Peyer's patch (tissue), 4 donors: ENCODE data around the gene BMPR1B. TPM values are rescaled to one million over a fixed set of nuclear protein-coding genes. Genes with fewer than 3 reads are reported as not detected.

ENCODE experiments used
- DNase-seq, 3 donors: peaks; one replicate each; pipeline ENCODE4 v3.0.0-alpha.2; 2017 to 2019
- H3K27ac ChIP-seq, 4 donors: fragments of 200-600 bp; sonication (generic); one replicate each; pipeline ENCODE4 v1.5.1; 2016 to 2019
- H3K27me3 ChIP-seq, 2 donors: fragments of 200-600 bp; sonication (generic); one replicate each; pipeline ENCODE4 v1.5.1; 2019
- H3K36me3 ChIP-seq, 3 donors: fragments of 200-600 bp; sonication (generic); one replicate each; pipeline ENCODE4 v1.5.1; 2016 to 2019
- H3K4me1 ChIP-seq, 4 donors: fragments of 200-600 bp; sonication (generic); one replicate each; pipeline ENCODE4 v1.5.1; 2016 to 2019
- H3K4me3 ChIP-seq, 4 donors: fragments of 200-600 bp; sonication (generic); 1 replicate in 3 of 4; 2 replicates in 1 of 4; pipeline ENCODE4 v1.5.1; 2016 to 2019; ENCODE audit warnings: mild to moderate bottlenecking in 1 of 4
- H3K9me3 ChIP-seq, 4 donors: fragments of 200-600 bp; sonication (generic); one replicate each; pipeline ENCODE4 v1.5.1; 2016 to 2019; ENCODE audit warnings: mild to moderate bottlenecking in 1 of 4
- POLR2A ChIP-seq, 2 donors: fragments of 450-650 bp; IDR thresholded peaks; one replicate each; pipeline ENCODE4 v1.5.1; 2017; ENCODE audit warnings: antibody characterized with exemption in 2 of 2, mild to moderate bottlenecking in 2 of 2, moderate library complexity in 2 of 2
- total RNA-seq, 4 donors: library from RNA; depleted of rRNA; stranded (reverse); fragments of >200 nt; gene quantifications; one replicate each; pipeline ENCODE4 v1.1.0, GENCODE V29; 2016
- TF ChIP-seq, protein P1 (sequence below), 6 experiments: fragments of 450-650 bp in 4 of 6; fragments of 200-600 bp in 2 of 6; sonication (generic) in 1 of 6; IDR thresholded peaks; one replicate each; pipeline ENCODE4 v1.5.1; 2017 to 2019; ENCODE audit warnings: antibody characterized with exemption in 6 of 6, mild to moderate bottlenecking in 3 of 6, moderate library complexity in 1 of 6

The BMPR1B gene
- total RNA-seq, 4 donors from 2014 or later: not detected

DNA sequence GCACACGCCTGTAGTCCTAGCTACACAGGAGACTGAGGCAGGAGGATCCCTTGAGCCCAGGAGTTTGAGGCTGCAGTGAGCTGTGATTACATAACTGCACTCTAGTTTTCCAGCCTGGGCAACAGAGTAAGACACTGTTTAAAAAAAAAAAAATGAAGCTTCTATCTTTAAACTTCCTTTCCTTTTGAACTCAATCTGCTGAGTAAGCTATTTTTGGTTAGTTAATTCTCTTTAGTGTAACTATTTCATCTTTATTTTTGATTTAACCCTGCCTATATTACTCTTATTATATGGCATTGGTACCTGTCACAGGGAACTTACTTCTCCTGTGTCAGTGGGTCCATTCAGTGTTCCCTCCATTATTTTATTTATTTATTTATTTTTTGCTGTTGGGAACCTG, 160.8 kb downstream of the BMPR1B start:
- no peak overlapping the region for H3K4me3 ChIP-seq
- no peaks in the 10 kb centered on the region for H3K4me1 ChIP-seq
- TF ChIP-seq, protein P1, sequence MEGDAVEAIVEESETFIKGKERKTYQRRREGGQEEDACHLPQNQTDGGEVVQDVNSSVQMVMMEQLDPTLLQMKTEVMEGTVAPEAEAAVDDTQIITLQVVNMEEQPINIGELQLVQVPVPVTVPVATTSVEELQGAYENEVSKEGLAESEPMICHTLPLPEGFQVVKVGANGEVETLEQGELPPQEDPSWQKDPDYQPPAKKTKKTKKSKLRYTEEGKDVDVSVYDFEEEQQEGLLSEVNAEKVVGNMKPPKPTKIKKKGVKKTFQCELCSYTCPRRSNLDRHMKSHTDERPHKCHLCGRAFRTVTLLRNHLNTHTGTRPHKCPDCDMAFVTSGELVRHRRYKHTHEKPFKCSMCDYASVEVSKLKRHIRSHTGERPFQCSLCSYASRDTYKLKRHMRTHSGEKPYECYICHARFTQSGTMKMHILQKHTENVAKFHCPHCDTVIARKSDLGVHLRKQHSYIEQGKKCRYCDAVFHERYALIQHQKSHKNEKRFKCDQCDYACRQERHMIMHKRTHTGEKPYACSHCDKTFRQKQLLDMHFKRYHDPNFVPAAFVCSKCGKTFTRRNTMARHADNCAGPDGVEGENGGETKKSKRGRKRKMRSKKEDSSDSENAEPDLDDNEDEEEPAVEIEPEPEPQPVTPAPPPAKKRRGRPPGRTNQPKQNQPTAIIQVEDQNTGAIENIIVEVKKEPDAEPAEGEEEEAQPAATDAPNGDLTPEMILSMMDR (IDR thresholded peaks at IDR 0.05): no peak
- no peak for TF ChIP-seq POLR2A (IDR thresholded peaks at IDR 0.05)
- no peaks in the 10 kb centered on the region for H3K9me3 ChIP-seq
- H3K27me3 ChIP-seq: no peaks in the 10 kb centered on the region
- no peak for DNase-seq
- H3K36me3 ChIP-seq: no peaks in the 10 kb centered on the region
- no peak overlapping the region for H3K27ac ChIP-seq

DNA sequence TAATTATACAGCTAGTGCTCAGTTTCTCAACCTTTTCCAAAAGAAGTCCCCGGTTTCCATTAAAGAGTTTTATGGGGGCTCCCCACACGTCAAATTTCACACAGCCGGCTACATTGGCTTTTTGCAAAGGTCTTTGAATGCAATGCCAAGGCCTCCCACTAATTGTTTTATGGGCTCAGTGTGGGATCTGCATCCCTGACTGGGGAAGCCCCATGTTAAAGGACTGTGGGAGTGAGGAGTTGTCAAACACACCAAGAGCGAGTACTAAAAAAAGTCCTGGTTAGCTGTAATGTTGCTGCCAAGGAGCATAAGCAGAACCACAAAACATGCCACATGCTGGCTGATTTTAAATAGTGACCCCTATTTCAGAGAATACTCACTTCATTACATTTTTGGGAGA, 162.6 kb downstream of the BMPR1B start:
- no peaks in the 10 kb centered on the region for H3K9me3 ChIP-seq
- H3K36me3 ChIP-seq: no peaks in the 10 kb centered on the region
- DNase-seq: no peak
- no peak overlapping the region for H3K27ac ChIP-seq
- no peaks in the 10 kb centered on the region for H3K27me3 ChIP-seq
- TF ChIP-seq, protein P1 (IDR thresholded peaks at IDR 0.05): no peak
- H3K4me1 ChIP-seq: no peaks in the 10 kb centered on the region
- H3K4me3 ChIP-seq: no peak overlapping the region

DNA sequence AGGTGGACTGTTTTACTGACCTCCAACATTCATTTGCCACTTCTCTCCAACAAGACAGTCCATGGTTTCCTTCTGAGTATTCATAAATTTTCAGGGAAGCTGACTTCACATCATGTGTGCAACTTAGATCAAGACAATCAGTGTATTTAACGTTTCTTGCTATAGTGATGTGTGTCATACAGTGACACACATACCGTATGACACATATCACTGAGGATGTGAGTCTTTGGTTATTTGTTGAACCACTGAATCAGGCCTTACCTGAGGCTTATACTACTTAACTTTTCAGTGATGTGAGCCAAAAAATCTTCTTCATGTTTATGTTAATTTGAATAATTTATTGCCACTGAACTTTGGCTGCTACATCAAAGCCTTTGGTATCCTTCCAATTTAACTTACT, 166.8 kb downstream of the BMPR1B start:
- DNase-seq: no peak
- TF ChIP-seq POLR2A (IDR thresholded peaks at IDR 0.05): no peak
- TF ChIP-seq, protein P1 (IDR thresholded peaks at IDR 0.05): no peak
- H3K27me3 ChIP-seq: no peaks in the 10 kb centered on the region

DNA sequence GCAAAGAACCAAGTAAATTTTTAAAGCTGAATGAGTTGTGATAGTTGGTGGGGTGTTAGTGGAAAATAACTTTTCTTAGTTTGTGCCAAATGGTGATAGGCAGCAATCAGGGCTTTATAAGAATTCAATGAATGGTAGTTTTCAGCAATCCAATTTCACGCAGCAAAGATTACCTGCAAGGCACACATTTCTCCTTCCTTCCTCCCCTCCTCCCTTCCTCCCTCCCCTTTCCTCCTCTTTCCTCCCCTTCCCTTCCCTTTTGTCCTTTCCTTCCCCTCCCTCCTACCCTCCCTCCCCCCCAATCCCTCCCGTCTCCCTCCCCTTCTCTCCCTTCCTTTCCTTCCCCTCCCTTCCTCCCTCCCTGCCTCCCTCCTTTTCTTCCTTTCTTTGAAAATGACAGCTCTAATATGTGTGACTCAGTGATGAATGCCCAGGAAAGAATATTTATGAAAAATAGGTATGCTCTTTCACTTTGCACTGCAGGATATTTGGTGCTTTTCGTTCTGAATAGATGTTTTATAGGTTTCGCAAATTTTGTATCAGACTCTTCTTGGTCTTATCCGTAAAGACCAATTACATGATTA, 168.1 kb downstream of the BMPR1B start:
- Histone ChIP-seq H3K36me3 (no peaks in the 10 kb centered on the region), H3K27ac (no peak overlapping the region), H3K4me1 (no peaks in the 10 kb centered on the region), H3K4me3 (no peak overlapping the region), H3K27me3 (no peaks in the 10 kb centered on the region), H3K9me3 (no peaks in the 10 kb centered on the region)
- DNase-seq: no peak
- TF ChIP-seq POLR2A (IDR thresholded peaks at IDR 0.05): no peak
- TF ChIP-seq, protein P1 (IDR thresholded peaks at IDR 0.05): no peak

More for the DNA sequence above, 166.8 kb downstream of the BMPR1B start:
- Histone ChIP-seq H3K27ac (no peak overlapping the region), H3K9me3 (no peaks in the 10 kb centered on the region), H3K4me3 (no peak overlapping the region), H3K36me3 (no peaks in the 10 kb centered on the region), H3K4me1 (no peaks in the 10 kb centered on the region)

DNA sequence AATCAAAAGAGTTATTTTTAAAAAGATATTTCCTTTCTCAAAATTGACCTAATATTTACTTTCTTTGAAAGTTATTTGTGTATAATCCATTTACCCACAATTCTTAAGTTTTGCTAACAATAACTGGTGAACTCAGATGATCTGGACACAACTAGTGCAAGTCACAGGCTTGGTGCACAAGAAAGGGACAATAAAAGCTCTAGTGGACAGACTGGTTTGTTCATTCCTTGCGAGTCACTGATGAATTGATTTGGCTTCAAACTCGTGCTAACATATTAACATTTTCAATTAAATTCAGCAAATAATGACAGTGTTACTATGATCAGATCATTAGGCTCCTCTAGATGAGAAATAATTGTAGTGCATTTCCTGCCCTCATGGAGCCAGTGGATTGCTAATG, 169.2 kb downstream of the BMPR1B start:
- H3K4me1 ChIP-seq: no peaks in the 10 kb centered on the region
- TF ChIP-seq, protein P1 (IDR thresholded peaks at IDR 0.05): no peak
- TF ChIP-seq POLR2A (IDR thresholded peaks at IDR 0.05): no peak
- no peak overlapping the region for H3K27ac ChIP-seq
- no peaks in the 10 kb centered on the region for H3K36me3 ChIP-seq
- H3K4me3 ChIP-seq: no peak overlapping the region
- DNase-seq: no peak
- no peaks in the 10 kb centered on the region for H3K9me3 ChIP-seq
- no peaks in the 10 kb centered on the region for H3K27me3 ChIP-seq

DNA sequence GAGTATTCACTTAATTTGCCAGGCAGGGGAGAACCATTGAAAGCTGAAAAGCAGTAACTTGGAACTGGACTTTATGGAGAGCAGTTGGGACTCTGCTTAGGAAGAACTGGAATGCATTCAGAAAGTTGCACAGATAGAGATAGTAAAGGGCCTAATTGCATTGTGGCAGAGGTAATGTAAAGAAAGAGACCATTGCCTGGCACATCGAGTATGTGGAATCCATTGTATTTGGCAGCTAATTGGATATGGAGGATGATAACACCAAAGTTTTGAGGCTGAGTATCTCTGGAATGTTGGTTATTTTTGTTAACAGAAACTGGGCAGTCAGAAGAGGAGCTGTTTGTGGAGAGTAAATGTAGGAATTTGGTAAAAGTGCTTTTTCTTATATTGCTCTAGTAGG, 169.9 kb downstream of the BMPR1B start:
- DNase-seq: no peak
- H3K9me3 ChIP-seq: no peaks in the 10 kb centered on the region

More for the DNA sequence above, 169.9 kb downstream of the BMPR1B start:
- Histone ChIP-seq H3K27ac (no peak overlapping the region), H3K36me3 (no peaks in the 10 kb centered on the region), H3K4me3 (no peak overlapping the region), H3K4me1 (no peaks in the 10 kb centered on the region), H3K27me3 (no peaks in the 10 kb centered on the region)
- no peak for TF ChIP-seq POLR2A (IDR thresholded peaks at IDR 0.05)
